Peyer's patch (tissue), 4 donors: ENCODE measurements around the gene MASP2. TPM values are rescaled to one million over a fixed set of nuclear protein-coding genes. Genes with fewer than 3 reads are reported as not detected.

ENCODE experiments used
- DNase-seq, 3 donors: peaks; one replicate each; pipeline ENCODE4 v3.0.0-alpha.2; 2017 to 2019
- H3K27ac ChIP-seq, 4 donors: fragments of 200-600 bp; sonication (generic); one replicate each; pipeline ENCODE4 v1.5.1; 2016 to 2019
- H3K27me3 ChIP-seq, 2 donors: fragments of 200-600 bp; sonication (generic); one replicate each; pipeline ENCODE4 v1.5.1; 2019
- H3K36me3 ChIP-seq, 3 donors: fragments of 200-600 bp; sonication (generic); one replicate each; pipeline ENCODE4 v1.5.1; 2016 to 2019
- H3K4me1 ChIP-seq, 4 donors: fragments of 200-600 bp; sonication (generic); one replicate each; pipeline ENCODE4 v1.5.1; 2016 to 2019
- H3K4me3 ChIP-seq, 4 donors: fragments of 200-600 bp; sonication (generic); 1 replicate in 3 of 4; 2 replicates in 1 of 4; pipeline ENCODE4 v1.5.1; 2016 to 2019; ENCODE audit warnings: mild to moderate bottlenecking in 1 of 4
- H3K9me3 ChIP-seq, 4 donors: fragments of 200-600 bp; sonication (generic); one replicate each; pipeline ENCODE4 v1.5.1; 2016 to 2019; ENCODE audit warnings: mild to moderate bottlenecking in 1 of 4
- CTCF ChIP-seq, 6 experiments: fragments of 450-650 bp in 4 of 6; fragments of 200-600 bp in 2 of 6; sonication (generic) in 1 of 6; IDR thresholded peaks; one replicate each; pipeline ENCODE4 v1.5.1; 2017 to 2019; ENCODE audit warnings: antibody characterized with exemption in 6 of 6, mild to moderate bottlenecking in 3 of 6, moderate library complexity in 1 of 6
- POLR2A ChIP-seq, 2 donors: fragments of 450-650 bp; IDR thresholded peaks; one replicate each; pipeline ENCODE4 v1.5.1; 2017; ENCODE audit warnings: antibody characterized with exemption in 2 of 2, mild to moderate bottlenecking in 2 of 2, moderate library complexity in 2 of 2
- total RNA-seq, 4 donors: library from RNA; depleted of rRNA; stranded (reverse); fragments of >200 nt; gene quantifications; one replicate each; pipeline ENCODE4 v1.1.0, GENCODE V29; 2016

The MASP2 gene
- total RNA-seq, 4 donors from 2014 or later = not detected

- no peaks in the 10 kb centered on the region for H3K4me1 ChIP-seq
- H3K9me3 ChIP-seq = no peaks in the 10 kb centered on the region
- DNase-seq = no peak
- H3K36me3 ChIP-seq = peaks cover 0 to 57% (median 0%) of the 10 kb centered on the region in 3 donors
- TF ChIP-seq CTCF (IDR thresholded peaks at IDR 0.05) = no peak
- no peak for TF ChIP-seq POLR2A (IDR thresholded peaks at IDR 0.05)
- no peak overlapping the region for H3K27ac ChIP-seq
- H3K27me3 ChIP-seq = no peaks in the 10 kb centered on the region
- H3K4me3 ChIP-seq = no peak overlapping the region
These were observed 19.7 kb downstream of the MASP2 start for GRCh38 chr1:11027316-11027715.

GRCh38 chr1:11026903-11027302 lies 20.1 kb downstream of the MASP2 start:
- H3K36me3 ChIP-seq = peaks cover 0 to 61% (median 2%) of the 10 kb centered on the region in 3 donors
- H3K4me1 ChIP-seq = no peaks in the 10 kb centered on the region
- no peaks in the 10 kb centered on the region for H3K27me3 ChIP-seq
- DNase-seq = no peak
- TF ChIP-seq POLR2A (IDR thresholded peaks at IDR 0.05) (no peak), CTCF (IDR thresholded peaks at IDR 0.05) (no peak)
- no peak overlapping the region for H3K4me3 ChIP-seq
- H3K9me3 ChIP-seq = no peaks in the 10 kb centered on the region
- H3K27ac ChIP-seq = no peak overlapping the region

- Histone ChIP-seq H3K27ac (no peak overlapping the region), H3K36me3 (peaks cover 0 to 70% (median 7%) of the 10 kb centered on the region in 3 donors), H3K4me3 (no peak overlapping the region), H3K9me3 (no peaks in the 10 kb centered on the region), H3K27me3 (no peaks in the 10 kb centered on the region), H3K4me1 (no peaks in the 10 kb centered on the region)
- no peak for DNase-seq
- TF ChIP-seq POLR2A (IDR thresholded peaks at IDR 0.05) (no peak), CTCF (IDR thresholded peaks at IDR 0.05) (no peak)
These were observed 21.0 kb downstream of the MASP2 start for GRCh38 chr1:11026052-11026451.

- DNase-seq = no peak
- no peaks in the 10 kb centered on the region for H3K9me3 ChIP-seq
- H3K4me3 ChIP-seq = no peak overlapping the region
- TF ChIP-seq POLR2A (IDR thresholded peaks at IDR 0.05) (no peak), CTCF (IDR thresholded peaks at IDR 0.05) (no peak)
- H3K36me3 ChIP-seq = peaks cover 0 to 74% (median 7%) of the 10 kb centered on the region in 3 donors
- no peak overlapping the region for H3K27ac ChIP-seq
- H3K4me1 ChIP-seq = no peaks in the 10 kb centered on the region
- no peaks in the 10 kb centered on the region for H3K27me3 ChIP-seq
These were observed 21.4 kb downstream of the MASP2 start for GRCh38 chr1:11025618-11026017.

GRCh38 chr1:11024874-11025203 lies 22.2 kb downstream of the MASP2 start:
- Histone ChIP-seq H3K27me3 (no peaks in the 10 kb centered on the region), H3K27ac (no peak overlapping the region), H3K9me3 (no peaks in the 10 kb centered on the region), H3K4me1 (no peaks in the 10 kb centered on the region), H3K36me3 (peaks cover 0 to 78% (median 7%) of the 10 kb centered on the region in 3 donors), H3K4me3 (no peak overlapping the region)
- DNase-seq = no peak
- TF ChIP-seq CTCF (IDR thresholded peaks at IDR 0.05) (no peak), POLR2A (IDR thresholded peaks at IDR 0.05) (no peak)
